ENCODE results near the gene CHID1.

The CHID1 gene

DNA sequence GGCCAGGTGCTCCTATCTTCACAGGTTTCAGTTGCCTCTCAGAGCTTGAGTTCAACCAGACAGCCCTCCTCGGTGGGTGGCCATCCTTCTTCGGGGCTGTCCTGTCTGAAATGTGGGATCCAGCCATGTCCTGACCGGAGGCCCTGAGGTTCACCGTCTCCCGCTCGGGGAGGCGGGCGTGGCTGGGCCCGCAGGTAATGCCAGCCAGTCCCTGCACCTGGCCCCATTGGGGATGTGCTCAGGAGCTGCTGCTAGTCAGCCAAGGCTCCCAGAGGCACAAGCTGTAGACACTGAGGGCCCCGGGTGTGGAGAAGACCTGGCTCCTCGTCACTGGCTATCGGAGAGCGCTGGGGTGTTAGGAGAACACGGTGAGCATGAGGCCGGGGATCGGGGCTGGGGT, 35.4 kb downstream of the CHID1 start:
- peaks cover 25% of the 10 kb centered on the region for H3K4me1 ChIP-seq (ENCODE audit: control insufficient read depth, insufficient read depth, low read depth, low read length)
- no peak for DNase-seq
- no peaks in the 10 kb centered on the region for H3K27me3 ChIP-seq (ENCODE audit: control insufficient read depth in 1 of 2, insufficient read depth in 1 of 2, low read length in 2 of 2)
- H2BK5ac ChIP-seq (ENCODE audit: low read depth, low read length, poor library complexity, severe bottlenecking), result no peak overlapping the region
- WGBS, result 97% methylated on average over 16 of the region's 16 CpGs
- H4K8ac ChIP-seq (ENCODE audit: low read length), result no peak overlapping the region
- H2AK5ac ChIP-seq (ENCODE audit: low read length, severe bottlenecking), result no peak overlapping the region
- H3K23ac ChIP-seq (ENCODE audit: low read length in 2 of 2), result no peak overlapping the region
- no peak overlapping the region for H2BK120ac ChIP-seq (ENCODE audit: low read depth, low read length)
- H3K4ac ChIP-seq (ENCODE audit: low read depth in 1 of 2, low read length in 2 of 2), result no peak overlapping the region
- no peak overlapping the region for H3K18ac ChIP-seq (ENCODE audit: low read depth in 1 of 2, low read length in 2 of 2)
- H2AFZ ChIP-seq (ENCODE audit: low read depth, low read length), result no peak overlapping the region
- no peaks in the 10 kb centered on the region for H3K79me1 ChIP-seq (replicated peaks; ENCODE audit: low read length, poor library complexity, severe bottlenecking)
- no peak overlapping the region for H3K4me2 ChIP-seq (ENCODE audit: low read length, poor library complexity, severe bottlenecking)
- H3K9me3 ChIP-seq (ENCODE audit: control insufficient read depth, low read length), result no peaks in the 10 kb centered on the region
- H3K27ac ChIP-seq (ENCODE audit: low read length, poor library complexity, severe bottlenecking), result no peak overlapping the region
- no peak overlapping the region for H3K9ac ChIP-seq (ENCODE audit: low read length)
- no peak overlapping the region for H4K91ac ChIP-seq (ENCODE audit: low read length)
- no peak overlapping the region for H3K4me3 ChIP-seq (ENCODE audit: insufficient read depth in 1 of 2, low read depth in 1 of 2, low read length in 2 of 2)
- H3K14ac ChIP-seq (ENCODE audit: low read length in 2 of 2), result no peak overlapping the region
- H3K36me3 ChIP-seq (ENCODE audit: control insufficient read depth in 1 of 2, insufficient read depth in 2 of 2, low read depth in 1 of 2, low read length in 2 of 2), result peaks cover 4 to 50% of the 10 kb centered on the region in 2 experiments
- H2BK15ac ChIP-seq (ENCODE audit: low read depth, poor library complexity, severe bottlenecking), result no peak overlapping the region
- no peak overlapping the region for H2BK12ac ChIP-seq (ENCODE audit: low read length in 2 of 2)

DNA sequence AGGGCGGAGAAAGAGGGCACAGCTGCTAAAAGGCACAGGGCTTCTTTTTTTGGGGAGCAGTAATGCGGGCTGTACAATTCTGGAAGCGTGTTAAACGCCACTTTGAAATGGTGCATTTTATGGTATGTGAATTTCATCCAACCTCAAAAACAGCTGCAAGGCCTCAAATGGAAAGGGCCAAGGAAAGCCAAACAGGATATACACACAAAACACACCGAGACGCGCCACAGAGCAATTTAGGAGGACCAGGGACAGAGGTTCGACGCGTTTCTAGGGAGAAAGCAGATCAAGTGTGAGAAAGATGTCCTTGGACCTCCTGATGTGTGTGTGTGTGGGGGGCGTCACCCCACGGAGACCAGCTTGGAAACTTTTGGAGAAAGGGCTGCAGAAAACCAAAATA, 36.9 kb downstream of the CHID1 start:
- no peak overlapping the region for H4K8ac ChIP-seq (ENCODE audit: low read length)
- no peaks in the 10 kb centered on the region for H3K79me1 ChIP-seq (replicated peaks; ENCODE audit: low read length, poor library complexity, severe bottlenecking)
- H3K27me3 ChIP-seq (ENCODE audit: control insufficient read depth in 1 of 2, insufficient read depth in 1 of 2, low read length in 2 of 2), result no peaks in the 10 kb centered on the region
- H3K4me3 ChIP-seq (ENCODE audit: insufficient read depth in 1 of 2, low read depth in 1 of 2, low read length in 2 of 2), result no peak overlapping the region
- DNase-seq, result no peak
- no peak overlapping the region for H2AK5ac ChIP-seq (ENCODE audit: low read length, severe bottlenecking)
- 74% methylated on average over 9 of the region's 12 CpGs for WGBS
- H3K4me1 ChIP-seq (ENCODE audit: control insufficient read depth, insufficient read depth, low read depth, low read length), result peaks cover 22% of the 10 kb centered on the region
- no peak overlapping the region for H2BK5ac ChIP-seq (ENCODE audit: low read depth, low read length, poor library complexity, severe bottlenecking)
- H3K9me3 ChIP-seq (ENCODE audit: control insufficient read depth, low read length), result no peaks in the 10 kb centered on the region
- no peak overlapping the region for H3K9ac ChIP-seq (ENCODE audit: low read length)
- H4K91ac ChIP-seq (ENCODE audit: low read length), result no peak overlapping the region
- no peak overlapping the region for H3K27ac ChIP-seq (ENCODE audit: low read length, poor library complexity, severe bottlenecking)
- H3K4me2 ChIP-seq (ENCODE audit: low read length, poor library complexity, severe bottlenecking), result no peak overlapping the region
- H2BK120ac ChIP-seq (ENCODE audit: low read depth, low read length), result no peak overlapping the region
- no peak overlapping the region for H3K4ac ChIP-seq (ENCODE audit: low read depth in 1 of 2, low read length in 2 of 2)
- no peak overlapping the region for H2AFZ ChIP-seq (ENCODE audit: low read depth, low read length)
- H3K14ac ChIP-seq (ENCODE audit: low read length in 2 of 2), result no peak overlapping the region
- peaks cover 2 to 54% of the 10 kb centered on the region in 2 experiments for H3K36me3 ChIP-seq (ENCODE audit: control insufficient read depth in 1 of 2, insufficient read depth in 2 of 2, low read depth in 1 of 2, low read length in 2 of 2)
- no peak overlapping the region for H3K23ac ChIP-seq (ENCODE audit: low read length in 2 of 2)
- H3K18ac ChIP-seq (ENCODE audit: low read depth in 1 of 2, low read length in 2 of 2), result no peak overlapping the region
- no peak overlapping the region for H2BK15ac ChIP-seq (ENCODE audit: low read depth, poor library complexity, severe bottlenecking)
- H2BK12ac ChIP-seq (ENCODE audit: low read length in 2 of 2), result no peak overlapping the region

DNA sequence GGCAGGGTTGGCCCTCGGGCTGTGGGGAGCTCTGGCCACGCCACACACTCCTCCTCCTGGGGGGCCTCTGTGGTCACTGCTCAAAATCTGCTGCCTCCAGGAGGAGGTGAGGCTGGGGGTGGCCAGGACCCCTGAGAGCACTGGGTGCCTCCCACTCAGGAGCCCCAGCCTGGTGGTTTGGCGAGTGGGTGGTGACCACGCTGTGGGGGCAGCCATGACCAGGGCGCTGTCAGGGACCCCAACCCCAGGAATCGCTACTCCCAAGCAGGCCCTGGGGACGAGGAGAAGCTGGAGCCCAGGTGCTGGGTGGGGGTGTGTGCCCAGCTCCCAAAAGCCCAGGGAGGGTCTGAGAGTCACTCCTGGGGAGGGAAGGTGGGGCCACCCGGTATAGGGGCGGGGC, 37.8 kb downstream of the CHID1 start:
- no peak overlapping the region for H4K8ac ChIP-seq (ENCODE audit: low read length)
- H3K27me3 ChIP-seq (ENCODE audit: control insufficient read depth in 1 of 2, insufficient read depth in 1 of 2, low read length in 2 of 2), result no peaks in the 10 kb centered on the region
- no peak overlapping the region for H3K4me3 ChIP-seq (ENCODE audit: insufficient read depth in 1 of 2, low read depth in 1 of 2, low read length in 2 of 2)
- WGBS, result 91% methylated on average over 9 of the region's 9 CpGs
- no peak overlapping the region for H2AFZ ChIP-seq (ENCODE audit: low read depth, low read length)
- no peak for DNase-seq
- H2BK12ac ChIP-seq (ENCODE audit: low read length in 2 of 2), result no peak overlapping the region
- no peak overlapping the region for H3K27ac ChIP-seq (ENCODE audit: low read length, poor library complexity, severe bottlenecking)
- no peak overlapping the region for H3K4me2 ChIP-seq (ENCODE audit: low read length, poor library complexity, severe bottlenecking)
- H2BK15ac ChIP-seq (ENCODE audit: low read depth, poor library complexity, severe bottlenecking), result no peak overlapping the region
- peak overlapping the region in 1 of 2 experiments; percentile 10 for H3K23ac ChIP-seq (ENCODE audit: low read length in 2 of 2)
- no peak overlapping the region for H3K18ac ChIP-seq (ENCODE audit: low read depth in 1 of 2, low read length in 2 of 2)
- H3K4ac ChIP-seq (ENCODE audit: low read depth in 1 of 2, low read length in 2 of 2), result no peak overlapping the region
- H3K79me1 ChIP-seq (replicated peaks; ENCODE audit: low read length, poor library complexity, severe bottlenecking), result no peaks in the 10 kb centered on the region
- no peak overlapping the region for H3K9ac ChIP-seq (ENCODE audit: low read length)
- H4K91ac ChIP-seq (ENCODE audit: low read length), result no peak overlapping the region
- H3K36me3 ChIP-seq (ENCODE audit: control insufficient read depth in 1 of 2, insufficient read depth in 2 of 2, low read depth in 1 of 2, low read length in 2 of 2), result peaks cover 12 to 58% of the 10 kb centered on the region in 2 experiments
- H2AK5ac ChIP-seq (ENCODE audit: low read length, severe bottlenecking), result no peak overlapping the region
- H3K9me3 ChIP-seq (ENCODE audit: control insufficient read depth, low read length), result no peaks in the 10 kb centered on the region
- no peak overlapping the region for H2BK120ac ChIP-seq (ENCODE audit: low read depth, low read length)
- no peak overlapping the region for H3K14ac ChIP-seq (ENCODE audit: low read length in 2 of 2)
- H2BK5ac ChIP-seq (ENCODE audit: low read depth, low read length, poor library complexity, severe bottlenecking), result no peak overlapping the region
- peaks cover 22% of the 10 kb centered on the region for H3K4me1 ChIP-seq (ENCODE audit: control insufficient read depth, insufficient read depth, low read depth, low read length)

DNA sequence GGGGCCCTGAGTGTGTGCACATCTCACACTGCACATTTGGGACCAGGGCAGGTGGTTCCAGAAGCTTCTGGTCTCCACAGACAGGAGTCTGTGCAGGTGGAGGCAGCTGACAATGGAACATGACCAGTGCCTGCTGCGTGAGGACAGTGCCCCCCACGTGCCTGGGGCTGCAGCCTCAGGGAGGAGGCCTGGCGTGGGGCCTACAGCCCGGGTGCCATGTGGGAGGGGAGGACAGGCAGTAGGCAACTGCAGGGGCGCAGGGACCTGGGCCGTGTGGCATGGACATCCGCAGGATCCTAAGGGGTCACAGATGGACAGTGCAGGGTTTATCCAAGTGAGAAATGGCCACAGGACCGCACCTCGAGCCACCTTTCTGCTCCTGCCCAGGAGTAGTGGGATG, 39.1 kb downstream of the CHID1 start:
- no peak overlapping the region for H3K4ac ChIP-seq (ENCODE audit: low read depth in 1 of 2, low read length in 2 of 2)
- no peak overlapping the region for H2BK120ac ChIP-seq (ENCODE audit: low read depth, low read length)
- peaks cover 13 to 53% of the 10 kb centered on the region in 2 experiments for H3K36me3 ChIP-seq (ENCODE audit: control insufficient read depth in 1 of 2, insufficient read depth in 2 of 2, low read depth in 1 of 2, low read length in 2 of 2)
- H4K8ac ChIP-seq (ENCODE audit: low read length), result no peak overlapping the region
- H3K4me2 ChIP-seq (ENCODE audit: low read length, poor library complexity, severe bottlenecking), result no peak overlapping the region
- no peaks in the 10 kb centered on the region for H3K9me3 ChIP-seq (ENCODE audit: control insufficient read depth, low read length)
- no peak overlapping the region for H3K4me3 ChIP-seq (ENCODE audit: insufficient read depth in 1 of 2, low read depth in 1 of 2, low read length in 2 of 2)
- no peak overlapping the region for H2AK5ac ChIP-seq (ENCODE audit: low read length, severe bottlenecking)
- H3K9ac ChIP-seq (ENCODE audit: low read length), result no peak overlapping the region
- H2BK5ac ChIP-seq (ENCODE audit: low read depth, low read length, poor library complexity, severe bottlenecking), result no peak overlapping the region
- peaks cover 19% of the 10 kb centered on the region for H3K4me1 ChIP-seq (ENCODE audit: control insufficient read depth, insufficient read depth, low read depth, low read length)
- DNase-seq, result no peak
- H3K18ac ChIP-seq (ENCODE audit: low read depth in 1 of 2, low read length in 2 of 2), result no peak overlapping the region
- H2BK12ac ChIP-seq (ENCODE audit: low read length in 2 of 2), result no peak overlapping the region
- WGBS, result 82% methylated on average over 9 of the region's 9 CpGs
- H2AFZ ChIP-seq (ENCODE audit: low read depth, low read length), result no peak overlapping the region
- H3K27ac ChIP-seq (ENCODE audit: low read length, poor library complexity, severe bottlenecking), result no peak overlapping the region
- no peaks in the 10 kb centered on the region for H3K79me1 ChIP-seq (replicated peaks; ENCODE audit: low read length, poor library complexity, severe bottlenecking)
- H4K91ac ChIP-seq (ENCODE audit: low read length), result no peak overlapping the region
- H3K23ac ChIP-seq (ENCODE audit: low read length in 2 of 2), result no peak overlapping the region
- no peak overlapping the region for H2BK15ac ChIP-seq (ENCODE audit: low read depth, poor library complexity, severe bottlenecking)
- H3K14ac ChIP-seq (ENCODE audit: low read length in 2 of 2), result no peak overlapping the region
- H3K27me3 ChIP-seq (ENCODE audit: control insufficient read depth in 1 of 2, insufficient read depth in 1 of 2, low read length in 2 of 2), result no peaks in the 10 kb centered on the region

Data from mesenchymal stem cell (in vitro differentiated cells and primary cell).